ENCODE data around the gene ARHGEF9. TPM values are rescaled to one million over a fixed set of nuclear protein-coding genes. Genes with fewer than 3 reads are reported as not detected.

The ARHGEF9 gene
- total and polyA plus RNA-seq, 8 donors: 7.6 to 103 (median 12.5) TPM

DNA sequence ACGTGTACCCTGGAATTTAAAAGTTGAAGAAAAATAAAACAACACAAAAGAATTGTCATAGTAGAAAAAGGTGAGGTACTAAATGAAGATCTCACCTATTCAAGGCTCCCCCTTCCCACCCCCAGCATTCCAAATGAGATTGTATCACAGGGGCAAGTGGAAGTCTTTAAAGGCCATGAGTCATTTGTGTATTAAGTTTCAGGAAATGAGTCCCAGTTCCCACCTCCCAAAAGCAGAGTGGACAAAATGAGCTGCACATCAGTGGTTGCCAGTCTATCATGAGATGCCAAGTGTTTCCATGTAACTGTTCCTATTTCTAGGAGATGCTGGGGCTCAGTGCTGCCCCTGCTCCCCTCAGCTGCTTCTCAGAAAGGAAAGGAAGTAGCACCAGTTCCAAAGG lies 20.1 kb downstream of the ARHGEF9 start:
- no peak for DNase-seq
- intact Hi-C loops (cut with DNase I; ENCODE audit: low total_unique reads): no loop called here
- Histone ChIP-seq H3K9me3 (peaks cover 0 to 15% (median 6%) of the 10 kb centered on the region in 4 donors), H3K27me3 (no peaks in the 10 kb centered on the region), H3K27ac (no peak overlapping the region), H3K36me3 (no peaks in the 10 kb centered on the region), H3K4me1 (no peaks in the 10 kb centered on the region), H3K4me3 (no peak overlapping the region)
- TF ChIP-seq POLR2AphosphoS5 (IDR thresholded peaks at IDR 0.05) (no peak), POLR2A (IDR thresholded peaks at IDR 0.05) (no peak), EP300 (IDR thresholded peaks at IDR 0.05) (no peak)
- TF ChIP-seq, protein P1, sequence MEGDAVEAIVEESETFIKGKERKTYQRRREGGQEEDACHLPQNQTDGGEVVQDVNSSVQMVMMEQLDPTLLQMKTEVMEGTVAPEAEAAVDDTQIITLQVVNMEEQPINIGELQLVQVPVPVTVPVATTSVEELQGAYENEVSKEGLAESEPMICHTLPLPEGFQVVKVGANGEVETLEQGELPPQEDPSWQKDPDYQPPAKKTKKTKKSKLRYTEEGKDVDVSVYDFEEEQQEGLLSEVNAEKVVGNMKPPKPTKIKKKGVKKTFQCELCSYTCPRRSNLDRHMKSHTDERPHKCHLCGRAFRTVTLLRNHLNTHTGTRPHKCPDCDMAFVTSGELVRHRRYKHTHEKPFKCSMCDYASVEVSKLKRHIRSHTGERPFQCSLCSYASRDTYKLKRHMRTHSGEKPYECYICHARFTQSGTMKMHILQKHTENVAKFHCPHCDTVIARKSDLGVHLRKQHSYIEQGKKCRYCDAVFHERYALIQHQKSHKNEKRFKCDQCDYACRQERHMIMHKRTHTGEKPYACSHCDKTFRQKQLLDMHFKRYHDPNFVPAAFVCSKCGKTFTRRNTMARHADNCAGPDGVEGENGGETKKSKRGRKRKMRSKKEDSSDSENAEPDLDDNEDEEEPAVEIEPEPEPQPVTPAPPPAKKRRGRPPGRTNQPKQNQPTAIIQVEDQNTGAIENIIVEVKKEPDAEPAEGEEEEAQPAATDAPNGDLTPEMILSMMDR (IDR thresholded peaks at IDR 0.05): no peak
- WGBS, 5 donors: 47 to 79% (median 70%) methylated on average over 1 of the region's 1 CpG

DNA sequence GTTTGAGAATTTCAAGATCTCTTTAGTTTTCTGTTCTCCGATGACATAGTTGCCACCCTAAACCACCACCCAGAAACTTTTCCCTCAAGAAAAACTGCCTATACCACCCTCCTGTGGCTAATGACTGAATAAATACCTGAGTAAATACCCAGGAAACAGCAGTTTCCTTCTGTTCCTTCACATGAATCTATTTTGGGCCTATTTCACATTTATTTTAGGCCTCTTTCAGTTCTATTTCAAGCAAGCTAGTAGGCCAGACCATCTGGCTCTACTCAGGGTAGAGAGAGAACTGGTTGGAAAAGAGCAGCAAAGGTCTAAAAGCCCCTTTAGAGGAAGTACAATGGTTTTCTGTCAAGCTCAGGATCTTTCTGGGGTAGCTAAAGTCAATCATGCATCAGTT lies 23.4 kb downstream of the ARHGEF9 start:
- DNase-seq: peak in 1 of 2 donors; percentile 24
- intact Hi-C loops (cut with DNase I; ENCODE audit: low total_unique reads): no loop called here
- no peak overlapping the region for H3K27ac ChIP-seq
- H3K27me3 ChIP-seq: no peaks in the 10 kb centered on the region
- H3K36me3 ChIP-seq: no peaks in the 10 kb centered on the region
- H3K9me3 ChIP-seq: no peaks in the 10 kb centered on the region
- no peaks in the 10 kb centered on the region for H3K4me1 ChIP-seq
- no peak overlapping the region for H3K4me3 ChIP-seq
- TF ChIP-seq POLR2A (IDR thresholded peaks at IDR 0.05): no peak
- TF ChIP-seq EP300 (IDR thresholded peaks at IDR 0.05): no peak
- TF ChIP-seq, protein P1 (IDR thresholded peaks at IDR 0.05): no peak
- WGBS, 5 donors: 21 to 67% (median 50%) methylated on average over 1 of the region's 1 CpG

DNA sequence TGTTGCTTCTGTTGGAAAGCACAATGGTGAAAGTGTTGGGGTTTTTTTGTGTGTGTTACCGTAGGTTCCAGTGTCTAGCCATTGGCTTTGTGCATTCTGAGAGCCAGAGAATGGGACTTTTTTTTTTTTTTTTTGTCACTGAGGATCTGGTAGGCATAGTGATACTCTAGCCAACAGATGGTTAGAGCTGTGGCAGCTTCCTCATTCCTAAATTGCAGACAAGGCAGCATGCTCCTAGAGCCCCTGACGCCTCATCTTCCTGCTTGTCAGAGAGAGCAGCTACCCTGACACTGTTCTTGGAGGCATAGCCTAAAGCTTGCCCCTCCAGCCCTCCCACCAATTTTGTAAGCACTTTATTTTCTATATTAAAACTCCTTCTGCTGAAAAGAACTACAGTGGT lies 27.0 kb downstream of the ARHGEF9 start:
- Histone ChIP-seq H3K36me3 (no peaks in the 10 kb centered on the region), H3K27me3 (no peaks in the 10 kb centered on the region), H3K9me3 (no peaks in the 10 kb centered on the region), H3K27ac (no peak overlapping the region), H3K4me3 (no peak overlapping the region), H3K4me1 (peaks cover 0 to 5% (median 2%) of the 10 kb centered on the region in 4 donors)
- DNase-seq: no peak
- intact Hi-C loops (cut with DNase I; ENCODE audit: low total_unique reads): no loop called here
- no peak for TF ChIP-seq POLR2AphosphoS5 (IDR thresholded peaks at IDR 0.05)
- no peak for TF ChIP-seq EP300 (IDR thresholded peaks at IDR 0.05)
- no peak for TF ChIP-seq POLR2A (IDR thresholded peaks at IDR 0.05)
- TF ChIP-seq, protein P1 (IDR thresholded peaks at IDR 0.05): no peak
- 55 to 100% (median 83%) methylated on average over 1 to 2 of the region's 2 CpGs for WGBS, 5 donors

DNA sequence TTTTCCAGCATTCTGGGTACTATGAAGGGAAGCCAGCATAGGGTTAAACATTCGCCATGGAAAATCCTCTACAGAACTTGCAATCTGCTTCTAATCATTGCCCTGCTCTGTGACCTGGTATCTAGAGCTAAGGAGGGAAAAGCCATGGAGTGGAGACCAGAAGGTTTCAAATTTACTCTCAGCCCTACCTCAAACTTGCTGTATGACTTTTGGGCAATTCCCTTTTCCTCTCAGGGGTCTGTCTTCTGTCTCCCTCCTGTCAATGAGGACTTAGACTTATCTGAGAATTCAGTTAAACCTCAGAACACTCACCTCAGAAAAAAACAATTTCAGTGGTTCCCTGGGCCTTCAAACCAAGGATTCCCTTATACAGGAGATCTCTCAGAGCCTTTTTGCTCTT lies 29.1 kb downstream of the ARHGEF9 start:
- peak overlapping the region in 4 of 5 donors; percentile 89 to 95 (median 92) for H3K27ac ChIP-seq

More for the DNA sequence above, 29.1 kb downstream of the ARHGEF9 start:
- H3K36me3 ChIP-seq: no peaks in the 10 kb centered on the region
- peaks cover 0 to 20% (median 11%) of the 10 kb centered on the region in 4 donors for H3K4me1 ChIP-seq
- no peaks in the 10 kb centered on the region for H3K9me3 ChIP-seq
- intact Hi-C loops (cut with DNase I; ENCODE audit: low total_unique reads): no loop called here
- TF ChIP-seq, protein P1 (IDR thresholded peaks at IDR 0.05): no peak
- TF ChIP-seq EP300 (IDR thresholded peaks at IDR 0.05) (no peak), POLR2A (IDR thresholded peaks at IDR 0.05) (no peak), POLR2AphosphoS5 (IDR thresholded peaks at IDR 0.05) (no peak)
- H3K27me3 ChIP-seq: no peaks in the 10 kb centered on the region
- peak overlapping the region in 3 of 4 donors; percentile 52 to 59 (median 53) for H3K4me3 ChIP-seq
- 16 to 61% (median 47%) methylated on average over 1 of the region's 1 CpG for WGBS, 5 donors
- no peak for DNase-seq

Data from stomach (tissue), 9 donors.